Natural killer cell (primary cell): Measurements from ENCODE around the gene UQCRC2. TPM values are rescaled to one million over a fixed set of nuclear protein-coding genes. Genes with fewer than 3 reads are reported as not detected.

Experiments
- ATAC-seq, 3 donors: fragments of 150-1000 bp in 2 of 3; fragments of 200-7000 bp in 1 of 3; cut with Tn5 transposase; 1 replicate in 1 of 3; 2 replicates in 2 of 3; pipeline ENCODE4 v1.10.0; 2021; ENCODE audit warnings: mild to moderate bottlenecking in 2 of 3, moderate library complexity in 2 of 3
- DNase-seq, 2 donors: peaks; one replicate each; pipeline versions ENCODE4 v3.0.0 to v3.0.0-alpha.2; 2013 to 2021; ENCODE audit warnings: mixed read lengths in 1 of 2
- H3K27ac ChIP-seq: one replicate; pipeline ENCODE4 v1.5.1; 2013; ENCODE audit warnings: mild to moderate bottlenecking, low read length
- H3K27me3 ChIP-seq: one replicate; pipeline ENCODE4 v1.6.1; 2013; ENCODE audit warnings: low read length; ENCODE audit not compliant: control insufficient read depth, insufficient read depth
- H3K36me3 ChIP-seq: one replicate; pipeline ENCODE4 v1.6.1; 2013; ENCODE audit warnings: low read length; ENCODE audit not compliant: control insufficient read depth, insufficient read depth
- H3K4me1 ChIP-seq: one replicate; pipeline ENCODE4 v1.6.1; 2013; ENCODE audit warnings: low read length; ENCODE audit not compliant: control insufficient read depth, insufficient read depth
- H3K4me3 ChIP-seq: one replicate; pipeline ENCODE4 v1.5.1; 2013; ENCODE audit warnings: low read length
- H3K9me3 ChIP-seq: one replicate; pipeline ENCODE4 v1.6.1; 2013; ENCODE audit warnings: low read length; ENCODE audit not compliant: control insufficient read depth, insufficient read depth
- H3K27ac Mint-ChIP-seq, 2 donors: one replicate each; pipeline ENCODE4 v1.8.0; 2022; ENCODE audit warnings: mild to moderate bottlenecking in 2 of 2, mixed read lengths in 2 of 2, moderate library complexity in 1 of 2
- H3K27me3 Mint-ChIP-seq, 2 donors: one replicate each; pipeline ENCODE4 v1.8.0; 2022; ENCODE audit warnings: low read depth in 2 of 2, mixed read lengths in 2 of 2
- H3K36me3 Mint-ChIP-seq: one replicate; pipeline ENCODE4 v1.8.0; 2022; ENCODE audit warnings: mixed read lengths
- H3K4me1 Mint-ChIP-seq, 2 donors: one replicate each; pipeline ENCODE4 v1.8.0; 2022; ENCODE audit warnings: mixed read lengths in 2 of 2
- H3K4me3 Mint-ChIP-seq: one replicate; pipeline ENCODE4 v1.8.0; 2022; ENCODE audit warnings: mild to moderate bottlenecking, moderate library complexity, mixed read lengths
- H3K9me3 Mint-ChIP-seq, 2 donors: one replicate each; pipeline ENCODE4 v1.8.0; 2022; ENCODE audit warnings: mixed read lengths in 2 of 2
- CTCF ChIP-seq: fragments of 200-600 bp; IDR thresholded peaks from one replicate; pipeline ENCODE4 v1.8.0; 2022; ENCODE audit warnings: antibody characterized with exemption
- WGBS: methylation state at CpG from one replicate; pipeline ENCODE4 v1.1.7; 2013; ENCODE audit warnings: missing lambda C conversion rate; ENCODE audit not compliant: insufficient coverage; 5-methylcytosine and 5-hydroxymethylcytosine counted together
- intact Hi-C: fragments of 100-400 bp; cut with micrococcal nuclease; formaldehyde crosslinking; loops from one replicate; pipeline ENCODE4 v1.14.2; 2022
- total RNA-seq, 4 donors: library from RNA; stranded (reverse); fragments of 120-200 nt in 1 of 4; gene quantifications; one replicate each; pipeline versions ENCODE4 v1.2.3 to v1.2.4, GENCODE V29; 2013 to 2022

Gene UQCRC2
- total RNA-seq, 3 donors from 2014 or later (not counting 1 experiment from before 2014, with no cell fraction given): 162 to 177 (median 177) TPM

GRCh38 chr16:22008215-22009059 lies 55.3 kb downstream of the UQCRC2 start:
- DNase-seq (peak; percentile 28 to 41), ATAC-seq (peak; percentile 26 to 38 (median 38))
- Mint-ChIP-seq H3K36me3 (no peaks in the 10 kb centered on the region), H3K27me3 (no peaks in the 10 kb centered on the region), H3K4me3 (peak overlapping the region; percentile 90), H3K4me1 (peaks cover 36 to 44% of the 10 kb centered on the region in 2 donors), H3K9me3 (no peaks in the 10 kb centered on the region), H3K27ac (peak overlapping the region; percentile 38 to 88)
- peak overlapping the region; percentile 69 for H3K4me3 ChIP-seq
- intact Hi-C loops: no loop called here
- no peak overlapping the region for H3K27ac ChIP-seq
- no peaks in the 10 kb centered on the region for H3K9me3 ChIP-seq
- WGBS: under 1% methylated on average over 64 of the region's 65 CpGs
- H3K4me1 ChIP-seq: peaks cover 17% of the 10 kb centered on the region
- no peak for TF ChIP-seq CTCF
- no peaks in the 10 kb centered on the region for H3K27me3 ChIP-seq
- H3K36me3 ChIP-seq: no peaks in the 10 kb centered on the region

- Histone ChIP-seq H3K4me3 (no peak overlapping the region), H3K27ac (no peak overlapping the region), H3K36me3 (no peaks in the 10 kb centered on the region), H3K27me3 (no peaks in the 10 kb centered on the region), H3K9me3 (no peaks in the 10 kb centered on the region), H3K4me1 (peaks cover 17% of the 10 kb centered on the region)
- 93% methylated on average over 5 of the region's 5 CpGs for WGBS
- Mint-ChIP-seq H3K27me3 (no peaks in the 10 kb centered on the region), H3K36me3 (no peaks in the 10 kb centered on the region), H3K9me3 (no peaks in the 10 kb centered on the region), H3K4me1 (peaks cover 39 to 49% of the 10 kb centered on the region in 2 donors), H3K27ac (peak overlapping the region in 1 of 2 donors; percentile 3), H3K4me3 (no peak overlapping the region)
- no peak for TF ChIP-seq CTCF
- no peak for ATAC-seq
- DNase-seq: no peak
- intact Hi-C loops: no loop called here
Measured at GRCh38 chr16:22010902-22011301, 57.7 kb downstream of the UQCRC2 start.

GRCh38 chr16:22012241-22012640 lies 59.1 kb downstream of the UQCRC2 start:
- H3K36me3 ChIP-seq: no peaks in the 10 kb centered on the region
- no peak overlapping the region for H3K4me3 ChIP-seq
- Mint-ChIP-seq H3K36me3 (no peaks in the 10 kb centered on the region), H3K27me3 (no peaks in the 10 kb centered on the region), H3K4me1 (peaks cover 46 to 53% of the 10 kb centered on the region in 2 donors), H3K4me3 (no peak overlapping the region), H3K9me3 (no peaks in the 10 kb centered on the region), H3K27ac (peak overlapping the region in 1 of 2 donors; percentile 32)
- H3K27ac ChIP-seq: no peak overlapping the region
- no peaks in the 10 kb centered on the region for H3K9me3 ChIP-seq
- intact Hi-C loops: no loop called here
- ATAC-seq: no peak
- H3K4me1 ChIP-seq: peaks cover 13% of the 10 kb centered on the region
- DNase-seq: no peak
- no peak for TF ChIP-seq CTCF
- no CpG with 5 or more reads among the region's 2 CpGs for WGBS
- no peaks in the 10 kb centered on the region for H3K27me3 ChIP-seq
